Vagina (tissue), 2 donors: Measurements from ENCODE around the gene ABCD3. TPM values are rescaled to one million over a fixed set of nuclear protein-coding genes. Genes with fewer than 3 reads are reported as not detected.

Experiments
- DNase-seq, 2 donors: peaks; one replicate each; pipeline ENCODE4 v3.0.0-alpha.2; 2017; ENCODE audit errors: extremely low spot score in 2 of 2
- H3K27ac ChIP-seq: fragments of 200-600 bp; sonication (generic); one replicate; pipeline ENCODE4 v1.5.1; 2019
- H3K27me3 ChIP-seq: fragments of 200-600 bp; sonication (generic); one replicate; pipeline ENCODE4 v1.5.1; 2019
- H3K36me3 ChIP-seq, 2 donors: fragments of 200-600 bp; sonication (generic); one replicate each; pipeline ENCODE4 v1.5.1; 2017 to 2019
- H3K4me1 ChIP-seq: fragments of 200-600 bp; sonication (generic); one replicate; pipeline ENCODE4 v1.5.1; 2019
- H3K4me3 ChIP-seq, 2 donors: fragments of 200-600 bp; sonication (generic); 1 replicate in 1 of 2; 2 replicates in 1 of 2; pipeline ENCODE4 v1.5.1; 2016 to 2019
- H3K9me3 ChIP-seq: fragments of 200-600 bp; sonication (generic); one replicate; pipeline ENCODE4 v1.5.1; 2019
- POLR2A ChIP-seq, 2 donors: fragments of 450-650 bp; IDR thresholded peaks; one replicate each; pipeline ENCODE4 v1.6.1; 2017; ENCODE audit warnings: antibody characterized with exemption in 2 of 2, mild to moderate bottlenecking in 2 of 2, moderate library complexity in 2 of 2
- POLR2AphosphoS5 ChIP-seq, 2 donors: sonication (generic); formaldehyde crosslinking; IDR thresholded peaks; one replicate each; pipeline ENCODE4 v1.9.0; 2017; ENCODE audit warnings: antibody characterized with exemption in 2 of 2, mild to moderate bottlenecking in 2 of 2, low read depth in 1 of 2; ENCODE audit not compliant: insufficient read depth in 1 of 2
- intact Hi-C: fragments of 100-400 bp; cut with DNase I; formaldehyde crosslinking; loops from one replicate; pipeline ENCODE4 v1.15.1; 2023
- total RNA-seq: library from RNA; depleted of rRNA; stranded (reverse); fragments of >200 nt; gene quantifications from one replicate; pipeline ENCODE4 v1.2.3, GENCODE V29; 2016
- TF ChIP-seq, protein P1 (sequence below), 3 experiments: fragments of 450-650 bp in 2 of 3; fragments of 200-600 bp in 1 of 3; sonication (generic) in 1 of 3; IDR thresholded peaks; one replicate each; pipeline ENCODE4 v1.5.1; 2017 to 2019; ENCODE audit warnings: antibody characterized with exemption in 3 of 3, mild to moderate bottlenecking in 2 of 3, moderate library complexity in 2 of 3

The ABCD3 gene
- total RNA-seq, 1 donor from 2014 or later = 16.2 TPM

DNA sequence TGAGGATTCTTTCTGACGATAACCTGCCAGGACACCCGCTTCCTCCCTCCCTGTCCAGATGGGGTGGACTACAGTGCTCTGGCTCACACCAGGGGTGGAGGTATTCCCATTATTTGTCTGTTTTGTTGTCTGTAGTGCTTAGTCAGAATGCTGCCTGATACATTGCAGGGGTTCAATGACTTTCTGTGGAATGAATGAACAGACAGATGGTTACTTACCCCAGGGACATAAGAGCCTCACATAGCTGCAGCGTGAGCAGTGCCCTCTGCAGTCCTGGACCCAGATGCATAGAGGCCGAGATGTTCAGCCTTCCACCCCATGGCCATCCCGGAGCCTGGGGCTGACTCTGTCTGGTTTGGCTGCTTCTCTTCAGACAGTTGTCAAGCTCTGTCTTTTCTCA is 136.4 kb downstream of the ABCD3 start:
- H3K27ac ChIP-seq = no peak overlapping the region
- no peaks in the 10 kb centered on the region for H3K27me3 ChIP-seq
- peak in 1 of 2 donors; percentile 56 for DNase-seq
- H3K4me1 ChIP-seq = peaks cover 27% of the 10 kb centered on the region
- no peaks in the 10 kb centered on the region for H3K36me3 ChIP-seq
- intact Hi-C loops = no loop called here
- no peaks in the 10 kb centered on the region for H3K9me3 ChIP-seq
- H3K4me3 ChIP-seq = no peak overlapping the region
- no peak for TF ChIP-seq POLR2A (IDR thresholded peaks at IDR 0.05)
- TF ChIP-seq, protein P1, sequence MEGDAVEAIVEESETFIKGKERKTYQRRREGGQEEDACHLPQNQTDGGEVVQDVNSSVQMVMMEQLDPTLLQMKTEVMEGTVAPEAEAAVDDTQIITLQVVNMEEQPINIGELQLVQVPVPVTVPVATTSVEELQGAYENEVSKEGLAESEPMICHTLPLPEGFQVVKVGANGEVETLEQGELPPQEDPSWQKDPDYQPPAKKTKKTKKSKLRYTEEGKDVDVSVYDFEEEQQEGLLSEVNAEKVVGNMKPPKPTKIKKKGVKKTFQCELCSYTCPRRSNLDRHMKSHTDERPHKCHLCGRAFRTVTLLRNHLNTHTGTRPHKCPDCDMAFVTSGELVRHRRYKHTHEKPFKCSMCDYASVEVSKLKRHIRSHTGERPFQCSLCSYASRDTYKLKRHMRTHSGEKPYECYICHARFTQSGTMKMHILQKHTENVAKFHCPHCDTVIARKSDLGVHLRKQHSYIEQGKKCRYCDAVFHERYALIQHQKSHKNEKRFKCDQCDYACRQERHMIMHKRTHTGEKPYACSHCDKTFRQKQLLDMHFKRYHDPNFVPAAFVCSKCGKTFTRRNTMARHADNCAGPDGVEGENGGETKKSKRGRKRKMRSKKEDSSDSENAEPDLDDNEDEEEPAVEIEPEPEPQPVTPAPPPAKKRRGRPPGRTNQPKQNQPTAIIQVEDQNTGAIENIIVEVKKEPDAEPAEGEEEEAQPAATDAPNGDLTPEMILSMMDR (IDR thresholded peaks at IDR 0.05) = no peak
- no peak for TF ChIP-seq POLR2AphosphoS5 (IDR thresholded peaks at IDR 0.05; ENCODE audit: insufficient read depth in 1 of 2, low read depth in 1 of 2)

DNA sequence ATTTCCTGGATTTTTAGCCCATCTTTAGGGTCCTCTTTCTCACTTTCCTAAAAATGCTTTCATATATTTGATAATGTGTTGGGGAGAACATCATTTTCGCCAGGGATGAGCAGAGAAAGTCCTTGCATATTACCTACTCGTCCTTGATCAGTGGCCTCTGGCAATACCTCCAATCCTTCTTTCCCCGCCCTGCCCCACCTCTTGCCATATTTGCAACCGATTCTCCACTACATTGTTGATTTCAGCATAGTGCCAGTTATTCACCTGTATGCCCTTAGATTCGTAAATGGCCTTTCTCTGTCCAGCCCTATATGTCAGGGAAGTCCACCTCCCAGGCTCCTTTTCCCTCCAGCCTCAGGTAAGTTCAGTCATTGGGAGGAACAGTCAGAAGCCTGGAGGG is 136.9 kb downstream of the ABCD3 start:
- intact Hi-C loops = no loop called here
- no peak overlapping the region for H3K27ac ChIP-seq
- H3K27me3 ChIP-seq = no peaks in the 10 kb centered on the region
- no peaks in the 10 kb centered on the region for H3K36me3 ChIP-seq
- peaks cover 23% of the 10 kb centered on the region for H3K4me1 ChIP-seq
- DNase-seq = peak in 1 of 2 donors; percentile 74
- H3K9me3 ChIP-seq = no peaks in the 10 kb centered on the region
- no peak overlapping the region for H3K4me3 ChIP-seq
- TF ChIP-seq, protein P1 (IDR thresholded peaks at IDR 0.05) = no peak
- TF ChIP-seq POLR2AphosphoS5 (IDR thresholded peaks at IDR 0.05; ENCODE audit: insufficient read depth in 1 of 2, low read depth in 1 of 2) (no peak), POLR2A (IDR thresholded peaks at IDR 0.05) (no peak)

DNA sequence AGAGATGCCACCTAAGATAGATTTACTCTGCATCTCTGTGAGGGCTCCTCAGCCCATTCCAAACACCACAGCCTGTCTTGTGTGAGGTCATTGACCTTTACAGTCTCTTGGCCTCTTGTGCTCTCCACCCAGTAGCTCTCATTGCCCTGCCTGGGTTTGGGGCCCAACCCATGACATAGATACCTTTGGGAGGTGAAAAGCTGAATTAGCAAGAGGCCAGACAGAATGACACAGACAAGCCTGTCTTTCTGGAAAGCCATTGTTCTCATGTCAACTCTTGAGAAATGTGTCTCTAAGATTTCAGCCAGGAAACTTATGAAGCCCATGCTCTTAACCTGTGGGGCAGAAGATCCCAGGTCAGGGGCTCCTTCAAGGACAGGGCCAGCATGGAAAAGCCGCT is 141.7 kb downstream of the ABCD3 start:
- Histone ChIP-seq H3K36me3 (no peaks in the 10 kb centered on the region), H3K27me3 (no peaks in the 10 kb centered on the region), H3K9me3 (no peaks in the 10 kb centered on the region), H3K27ac (no peak overlapping the region), H3K4me1 (peaks cover 4% of the 10 kb centered on the region), H3K4me3 (no peak overlapping the region)
- DNase-seq = peak in 1 of 2 donors; percentile 56
- intact Hi-C loops = no loop called here
- TF ChIP-seq, protein P1 (IDR thresholded peaks at IDR 0.05) = no peak
- TF ChIP-seq POLR2A (IDR thresholded peaks at IDR 0.05) (no peak), POLR2AphosphoS5 (IDR thresholded peaks at IDR 0.05; ENCODE audit: insufficient read depth in 1 of 2, low read depth in 1 of 2) (no peak)

DNA sequence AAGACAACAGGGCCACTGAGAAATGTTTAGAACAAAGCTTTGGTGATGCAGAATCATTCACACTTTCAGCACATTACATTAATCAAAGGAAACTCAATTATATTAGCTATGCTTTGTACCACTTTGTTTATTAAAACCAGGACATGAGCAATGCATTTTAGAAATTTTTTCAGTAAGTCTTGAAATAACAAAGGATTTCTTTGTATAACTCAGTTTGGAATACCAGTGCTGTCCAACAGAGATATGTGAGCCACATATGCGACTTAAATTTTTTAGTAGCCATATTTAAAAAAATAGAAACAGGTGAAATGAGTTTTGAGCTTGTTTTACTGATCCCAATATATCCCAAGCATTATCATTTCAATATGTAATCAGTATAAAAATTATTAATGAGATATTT is 142.1 kb downstream of the ABCD3 start:
- intact Hi-C loops = no loop called here
- H3K36me3 ChIP-seq = no peaks in the 10 kb centered on the region
- H3K27me3 ChIP-seq = no peaks in the 10 kb centered on the region
- no peak overlapping the region for H3K4me3 ChIP-seq
- H3K4me1 ChIP-seq = peaks cover 2% of the 10 kb centered on the region
- H3K9me3 ChIP-seq = no peaks in the 10 kb centered on the region
- no peak overlapping the region for H3K27ac ChIP-seq
- no peak for DNase-seq
- TF ChIP-seq POLR2AphosphoS5 (IDR thresholded peaks at IDR 0.05; ENCODE audit: insufficient read depth in 1 of 2, low read depth in 1 of 2) = no peak
- no peak for TF ChIP-seq POLR2A (IDR thresholded peaks at IDR 0.05)
- TF ChIP-seq, protein P1 (IDR thresholded peaks at IDR 0.05) = no peak

DNA sequence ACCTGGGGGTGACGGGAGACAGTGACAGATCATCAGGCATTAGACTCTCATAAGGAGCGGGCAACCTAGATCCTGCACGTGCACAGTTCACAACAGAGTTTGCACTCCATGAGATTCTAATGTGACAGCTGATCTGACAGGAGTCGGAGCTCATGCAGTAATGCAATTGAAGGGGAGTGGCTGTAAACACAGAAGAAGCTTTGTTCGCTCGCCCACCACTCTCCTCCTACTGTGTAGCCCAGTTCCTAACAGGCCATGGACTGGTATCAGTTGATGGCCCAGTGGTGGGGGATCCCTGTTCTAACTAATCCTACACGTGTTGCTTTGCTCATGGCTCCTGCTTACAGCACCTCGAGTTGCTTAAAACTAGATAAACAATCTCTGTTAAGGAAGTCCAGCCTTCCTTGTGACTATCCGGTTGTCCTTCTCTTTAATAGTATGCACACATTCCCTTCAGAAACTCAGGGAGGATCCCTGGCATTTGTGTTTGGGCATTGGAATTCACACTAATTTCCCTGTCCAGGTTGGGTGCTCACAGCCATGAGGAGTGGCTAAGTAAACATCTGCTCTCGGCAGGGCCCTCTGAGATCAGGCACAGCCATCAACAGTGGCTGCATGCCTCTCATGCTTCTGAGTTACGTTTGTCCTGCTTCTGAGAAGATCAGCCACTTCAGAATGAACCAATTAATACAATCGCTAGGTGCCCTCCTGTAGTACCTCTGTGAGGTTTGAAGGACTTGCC is 144.5 kb downstream of the ABCD3 start:
- Histone ChIP-seq H3K4me1 (no peaks in the 10 kb centered on the region), H3K36me3 (no peaks in the 10 kb centered on the region), H3K4me3 (no peak overlapping the region), H3K27me3 (no peaks in the 10 kb centered on the region), H3K27ac (no peak overlapping the region), H3K9me3 (no peaks in the 10 kb centered on the region)
- TF ChIP-seq, protein P1 (IDR thresholded peaks at IDR 0.05) = no peak
- TF ChIP-seq POLR2A (IDR thresholded peaks at IDR 0.05) (no peak), POLR2AphosphoS5 (IDR thresholded peaks at IDR 0.05; ENCODE audit: insufficient read depth in 1 of 2, low read depth in 1 of 2) (no peak)
- DNase-seq = no peak
- intact Hi-C loops = no loop called here
